Natural killer cell (primary cell): ENCODE results near the gene RGS3. TPM values are rescaled to one million over a fixed set of nuclear protein-coding genes. Genes with fewer than 3 reads are reported as not detected.

Experiments
- ATAC-seq, 3 donors: fragments of 150-1000 bp in 2 of 3; fragments of 200-7000 bp in 1 of 3; cut with Tn5 transposase; 1 replicate in 1 of 3; 2 replicates in 2 of 3; pipeline ENCODE4 v1.10.0; 2021; ENCODE audit warnings: mild to moderate bottlenecking in 2 of 3, moderate library complexity in 2 of 3
- DNase-seq, 2 donors: peaks; one replicate each; pipeline versions ENCODE4 v3.0.0 to v3.0.0-alpha.2; 2013 to 2021; ENCODE audit warnings: mixed read lengths in 1 of 2
- H3K27ac ChIP-seq: one replicate; pipeline ENCODE4 v1.5.1; 2013; ENCODE audit warnings: mild to moderate bottlenecking, low read length
- H3K27me3 ChIP-seq: one replicate; pipeline ENCODE4 v1.6.1; 2013; ENCODE audit warnings: low read length; ENCODE audit not compliant: control insufficient read depth, insufficient read depth
- H3K36me3 ChIP-seq: one replicate; pipeline ENCODE4 v1.6.1; 2013; ENCODE audit warnings: low read length; ENCODE audit not compliant: control insufficient read depth, insufficient read depth
- H3K4me1 ChIP-seq: one replicate; pipeline ENCODE4 v1.6.1; 2013; ENCODE audit warnings: low read length; ENCODE audit not compliant: control insufficient read depth, insufficient read depth
- H3K4me3 ChIP-seq: one replicate; pipeline ENCODE4 v1.5.1; 2013; ENCODE audit warnings: low read length
- H3K9me3 ChIP-seq: one replicate; pipeline ENCODE4 v1.6.1; 2013; ENCODE audit warnings: low read length; ENCODE audit not compliant: control insufficient read depth, insufficient read depth
- H3K27ac Mint-ChIP-seq, 2 donors: one replicate each; pipeline ENCODE4 v1.8.0; 2022; ENCODE audit warnings: mild to moderate bottlenecking in 2 of 2, mixed read lengths in 2 of 2, moderate library complexity in 1 of 2
- H3K27me3 Mint-ChIP-seq, 2 donors: one replicate each; pipeline ENCODE4 v1.8.0; 2022; ENCODE audit warnings: low read depth in 2 of 2, mixed read lengths in 2 of 2
- H3K36me3 Mint-ChIP-seq: one replicate; pipeline ENCODE4 v1.8.0; 2022; ENCODE audit warnings: mixed read lengths
- H3K4me1 Mint-ChIP-seq, 2 donors: one replicate each; pipeline ENCODE4 v1.8.0; 2022; ENCODE audit warnings: mixed read lengths in 2 of 2
- H3K4me3 Mint-ChIP-seq: one replicate; pipeline ENCODE4 v1.8.0; 2022; ENCODE audit warnings: mild to moderate bottlenecking, moderate library complexity, mixed read lengths
- H3K9me3 Mint-ChIP-seq, 2 donors: one replicate each; pipeline ENCODE4 v1.8.0; 2022; ENCODE audit warnings: mixed read lengths in 2 of 2
- CTCF ChIP-seq: fragments of 200-600 bp; IDR thresholded peaks from one replicate; pipeline ENCODE4 v1.8.0; 2022; ENCODE audit warnings: antibody characterized with exemption
- WGBS: methylation state at CpG from one replicate; pipeline ENCODE4 v1.1.7; 2013; ENCODE audit warnings: missing lambda C conversion rate; ENCODE audit not compliant: insufficient coverage; 5-methylcytosine and 5-hydroxymethylcytosine counted together
- intact Hi-C: fragments of 100-400 bp; cut with micrococcal nuclease; formaldehyde crosslinking; loops from one replicate; pipeline ENCODE4 v1.14.2; 2022
- total RNA-seq, 4 donors: library from RNA; stranded (reverse); fragments of 120-200 nt in 1 of 4; gene quantifications; one replicate each; pipeline versions ENCODE4 v1.2.3 to v1.2.4, GENCODE V29; 2013 to 2022

Gene RGS3
- total RNA-seq, 3 donors from 2014 or later (not counting 1 experiment from before 2014, with no cell fraction given): 148 to 269 (median 190) TPM

GRCh38 chr9:113503613-113504211, 40.2 kb downstream of the RGS3 start:
- TF ChIP-seq CTCF: no peak
- Histone ChIP-seq H3K9me3 (no peaks in the 10 kb centered on the region), H3K27ac (no peak overlapping the region), H3K4me1 (peaks cover 32% of the 10 kb centered on the region), H3K27me3 (no peaks in the 10 kb centered on the region), H3K4me3 (no peak overlapping the region), H3K36me3 (no peaks in the 10 kb centered on the region)
- no peaks in the 10 kb centered on the region for H3K36me3 Mint-ChIP-seq
- no peak for DNase-seq
- no peak for ATAC-seq
- no peaks in the 10 kb centered on the region for H3K9me3 Mint-ChIP-seq
- intact Hi-C loops: no loop called here
- 94% methylated on average over 10 of the region's 10 CpGs for WGBS
- peaks cover 0 to 3% of the 10 kb centered on the region in 2 donors for H3K27me3 Mint-ChIP-seq
- H3K27ac Mint-ChIP-seq: no peak overlapping the region
- no peak overlapping the region for H3K4me3 Mint-ChIP-seq
- H3K4me1 Mint-ChIP-seq: peaks cover 17 to 39% of the 10 kb centered on the region in 2 donors

GRCh38 chr9:113504725-113505590, 41.4 kb downstream of the RGS3 start:
- 97% methylated on average over 9 of the region's 9 CpGs for WGBS
- intact Hi-C loops: no loop called here
- no peaks in the 10 kb centered on the region for H3K27me3 ChIP-seq
- peaks cover 0 to 3% of the 10 kb centered on the region in 2 donors for H3K27me3 Mint-ChIP-seq
- peaks cover 12 to 39% of the 10 kb centered on the region in 2 donors for H3K4me1 Mint-ChIP-seq
- H3K9me3 Mint-ChIP-seq: no peaks in the 10 kb centered on the region
- ATAC-seq (no peak), DNase-seq (no peak)
- no peaks in the 10 kb centered on the region for H3K36me3 Mint-ChIP-seq
- H3K9me3 ChIP-seq: no peaks in the 10 kb centered on the region
- no peak overlapping the region for H3K4me3 ChIP-seq
- H3K4me1 ChIP-seq: peaks cover 23% of the 10 kb centered on the region
- H3K4me3 Mint-ChIP-seq: no peak overlapping the region
- no peak overlapping the region for H3K27ac ChIP-seq
- H3K36me3 ChIP-seq: no peaks in the 10 kb centered on the region
- TF ChIP-seq CTCF: no peak
- no peak overlapping the region for H3K27ac Mint-ChIP-seq

GRCh38 chr9:113506090-113506589, 42.6 kb downstream of the RGS3 start:
- H3K4me1 ChIP-seq: peaks cover 24% of the 10 kb centered on the region
- ATAC-seq: no peak
- no peaks in the 10 kb centered on the region for H3K9me3 Mint-ChIP-seq
- peaks cover 0 to 3% of the 10 kb centered on the region in 2 donors for H3K27me3 Mint-ChIP-seq
- no peak for DNase-seq
- H3K27ac ChIP-seq: no peak overlapping the region
- no peaks in the 10 kb centered on the region for H3K36me3 Mint-ChIP-seq
- no peak for TF ChIP-seq CTCF
- no peaks in the 10 kb centered on the region for H3K27me3 ChIP-seq
- H3K4me3 ChIP-seq: no peak overlapping the region
- H3K9me3 ChIP-seq: no peaks in the 10 kb centered on the region
- H3K4me3 Mint-ChIP-seq: no peak overlapping the region
- WGBS: 97% methylated on average over 9 of the region's 9 CpGs
- H3K36me3 ChIP-seq: no peaks in the 10 kb centered on the region
- no peak overlapping the region for H3K27ac Mint-ChIP-seq
- intact Hi-C loops: no loop called here
- peaks cover 23 to 49% of the 10 kb centered on the region in 2 donors for H3K4me1 Mint-ChIP-seq
